Activated T-helper 9 cell treated with anti-CD3 and anti-CD28 coated beads, Interleukin-2, amount 50 U/mL, for 16 hours (primary cell): ENCODE measurements around the gene SLC39A11.
"Not testable (repeated sequence)": the region's sequence is repeated elsewhere in the genome, so short reads cannot be mapped to it uniquely, and the experiment has no call there.

Source experiments
- DNase-seq: peaks from one replicate; pipeline ENCODE4 v3.0.0-alpha.2; 2020; ENCODE audit warnings: low read depth

The SLC39A11 gene, protein sequence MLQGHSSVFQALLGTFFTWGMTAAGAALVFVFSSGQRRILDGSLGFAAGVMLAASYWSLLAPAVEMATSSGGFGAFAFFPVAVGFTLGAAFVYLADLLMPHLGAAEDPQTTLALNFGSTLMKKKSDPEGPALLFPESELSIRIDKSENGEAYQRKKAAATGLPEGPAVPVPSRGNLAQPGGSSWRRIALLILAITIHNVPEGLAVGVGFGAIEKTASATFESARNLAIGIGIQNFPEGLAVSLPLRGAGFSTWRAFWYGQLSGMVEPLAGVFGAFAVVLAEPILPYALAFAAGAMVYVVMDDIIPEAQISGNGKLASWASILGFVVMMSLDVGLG

DNA sequence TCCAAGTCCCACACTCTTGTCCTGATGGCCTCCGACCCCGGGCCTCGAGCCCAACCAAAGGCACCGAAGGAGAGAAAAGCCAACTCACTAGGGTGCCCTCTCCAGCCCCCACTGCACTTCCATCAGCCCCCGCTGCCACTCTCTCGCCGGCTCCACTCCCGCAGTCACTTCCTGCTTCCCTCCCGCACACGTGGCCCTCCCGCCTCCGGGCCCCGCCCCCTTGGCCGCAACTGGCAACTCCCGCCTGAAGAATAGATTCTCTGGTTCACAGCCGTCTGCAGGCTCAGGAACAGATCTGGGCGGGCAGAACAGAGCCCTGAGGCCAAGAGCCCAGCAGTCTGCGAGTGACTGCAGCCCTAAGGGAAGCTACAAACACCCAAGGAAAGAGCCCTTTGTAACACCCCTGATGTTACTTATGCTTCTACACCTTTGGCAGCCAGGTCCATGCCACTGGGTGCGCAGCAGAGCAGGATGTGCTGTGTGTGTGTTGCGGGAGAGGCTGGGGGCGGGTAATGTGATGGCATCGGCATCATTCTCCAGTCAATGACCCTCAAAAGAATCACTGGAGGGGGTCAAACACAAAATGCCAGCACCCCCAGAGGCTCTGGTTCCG lies at the start of gene SLC39A11:
SLC39A11 (minus strand) TSS at position 166 of the 613 bp plus-strand sequence. CDS start 3,924 bp downstream, outside the sequence.
- DNase-seq: peak; percentile 85

DNA sequence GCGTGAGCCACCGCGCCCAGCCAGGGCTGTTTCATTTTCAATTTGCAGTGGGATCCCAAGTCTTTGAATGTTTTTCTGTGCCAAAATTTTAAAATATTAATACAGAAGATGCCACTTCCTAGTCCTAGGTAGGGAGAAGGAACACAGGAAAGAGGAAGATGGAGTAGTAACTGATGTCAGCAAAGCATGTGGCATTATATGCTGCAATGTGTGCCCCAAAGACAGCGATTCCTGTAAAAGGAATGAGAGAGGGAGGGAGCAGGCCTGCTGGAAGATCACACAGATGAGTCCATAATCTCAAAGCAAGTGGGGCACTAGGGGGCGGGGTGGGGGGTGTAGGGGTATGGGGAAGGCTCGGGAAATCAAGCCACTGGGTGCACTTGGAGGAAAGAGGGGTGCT lies 48.9 kb upstream of the SLC39A11 start:
- DNase-seq: no peak

DNA sequence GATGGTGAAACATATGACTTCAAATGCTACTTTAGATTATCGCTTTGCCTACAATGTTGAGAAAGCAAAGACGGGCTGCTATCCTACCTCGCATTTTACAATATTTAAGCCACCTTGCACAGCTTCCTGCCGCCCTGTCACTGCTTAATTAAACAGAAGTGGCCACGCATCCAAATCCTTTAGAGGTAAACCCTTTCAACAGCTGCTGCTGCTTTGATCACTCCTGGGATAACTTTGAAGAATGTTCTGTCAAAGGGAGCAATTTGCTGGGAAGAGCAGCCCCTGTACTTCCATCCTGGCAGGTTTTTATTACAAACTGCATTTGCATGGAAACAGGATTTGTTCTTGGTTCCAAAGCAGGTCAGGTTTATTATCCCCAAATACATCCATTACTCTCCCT lies 48.1 kb upstream of the SLC39A11 start:
- DNase-seq: no peak

DNA sequence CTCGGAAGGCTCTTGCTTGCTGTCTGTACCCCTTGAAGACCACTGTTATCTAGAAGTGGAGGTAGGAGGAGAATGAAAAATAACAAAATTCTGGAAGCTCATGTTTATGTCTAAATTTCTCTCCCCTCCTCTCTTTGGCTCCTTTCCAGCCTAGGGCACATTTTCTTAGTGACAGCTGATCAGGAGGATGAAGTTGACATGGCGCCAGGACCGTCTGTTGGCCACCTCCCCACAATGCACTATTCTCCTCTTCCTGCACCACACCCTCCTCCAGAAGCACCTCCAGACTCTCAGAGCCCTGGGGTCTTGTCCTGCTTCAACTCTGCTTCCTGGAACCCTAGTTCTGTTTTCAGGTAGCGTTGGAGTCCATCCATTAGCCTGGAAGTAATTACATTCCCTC lies 46.8 kb upstream of the SLC39A11 start:
- DNase-seq: no peak

DNA sequence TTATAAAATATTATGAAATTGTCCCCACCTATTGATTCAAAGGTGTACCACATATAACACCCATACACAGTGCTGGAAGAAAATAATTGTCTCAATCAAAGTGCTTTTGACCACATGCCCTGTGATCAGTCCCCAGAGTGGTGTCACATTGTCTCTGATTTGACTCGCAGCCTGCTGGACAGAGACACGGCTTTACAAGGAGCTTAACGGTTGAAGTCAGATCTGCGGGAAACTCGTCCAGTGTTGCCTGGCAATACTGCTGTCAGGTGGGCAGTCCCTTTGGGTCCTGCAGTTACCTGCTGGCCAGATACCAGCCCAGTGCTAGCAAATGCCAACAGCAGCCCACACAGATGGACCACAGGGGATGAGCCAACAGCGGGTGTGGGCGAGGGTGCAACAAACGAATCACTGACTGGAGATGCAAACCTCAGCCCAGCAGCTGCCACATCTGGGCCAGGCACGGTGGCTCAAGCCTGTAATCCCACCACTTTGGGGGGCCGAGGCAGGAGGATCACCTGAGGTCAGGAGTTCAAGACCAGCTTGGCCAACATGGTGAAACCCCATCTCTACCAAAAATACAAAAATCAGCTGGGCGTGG lies 46.2 kb upstream of the SLC39A11 start:
- DNase-seq: no peak

DNA sequence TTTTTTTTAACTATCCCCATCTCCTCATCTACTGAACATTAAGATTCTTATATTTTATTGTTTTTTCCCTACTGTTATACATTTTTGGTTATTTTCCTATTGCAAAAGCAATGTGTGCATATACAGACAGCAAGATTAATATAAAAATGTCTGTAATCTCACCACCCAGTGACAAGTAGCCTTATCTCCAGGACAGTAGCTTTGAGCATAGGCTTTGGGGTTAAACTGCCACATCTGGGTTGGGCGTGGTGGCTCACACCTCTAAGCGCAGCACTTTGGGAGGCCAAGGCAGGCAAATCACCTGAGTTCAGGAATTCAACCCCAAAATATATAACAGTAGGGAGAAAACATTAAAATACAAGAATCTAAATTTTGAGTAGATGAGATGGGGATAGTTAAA lies 44.9 kb upstream of the SLC39A11 start:
- no peak for DNase-seq

DNA sequence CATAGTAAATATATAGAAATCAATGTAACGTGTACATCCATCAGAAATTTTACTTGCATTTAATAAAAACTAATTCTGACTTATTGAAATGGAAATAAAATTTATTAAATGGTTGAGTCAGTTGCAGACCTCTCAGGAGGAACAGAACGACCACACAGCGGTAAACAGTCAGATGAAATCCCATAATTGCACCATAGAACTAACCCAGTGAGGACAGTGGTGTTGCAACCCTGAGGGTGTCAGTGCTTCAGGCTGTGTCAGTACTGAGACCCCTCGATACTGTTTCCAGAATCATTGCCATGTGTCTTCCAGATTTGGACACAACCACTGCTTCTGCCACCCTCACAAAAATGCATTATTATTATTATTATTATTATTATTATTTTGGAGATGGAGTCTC lies 43.3 kb upstream of the SLC39A11 start:
- DNase-seq: no peak

DNA sequence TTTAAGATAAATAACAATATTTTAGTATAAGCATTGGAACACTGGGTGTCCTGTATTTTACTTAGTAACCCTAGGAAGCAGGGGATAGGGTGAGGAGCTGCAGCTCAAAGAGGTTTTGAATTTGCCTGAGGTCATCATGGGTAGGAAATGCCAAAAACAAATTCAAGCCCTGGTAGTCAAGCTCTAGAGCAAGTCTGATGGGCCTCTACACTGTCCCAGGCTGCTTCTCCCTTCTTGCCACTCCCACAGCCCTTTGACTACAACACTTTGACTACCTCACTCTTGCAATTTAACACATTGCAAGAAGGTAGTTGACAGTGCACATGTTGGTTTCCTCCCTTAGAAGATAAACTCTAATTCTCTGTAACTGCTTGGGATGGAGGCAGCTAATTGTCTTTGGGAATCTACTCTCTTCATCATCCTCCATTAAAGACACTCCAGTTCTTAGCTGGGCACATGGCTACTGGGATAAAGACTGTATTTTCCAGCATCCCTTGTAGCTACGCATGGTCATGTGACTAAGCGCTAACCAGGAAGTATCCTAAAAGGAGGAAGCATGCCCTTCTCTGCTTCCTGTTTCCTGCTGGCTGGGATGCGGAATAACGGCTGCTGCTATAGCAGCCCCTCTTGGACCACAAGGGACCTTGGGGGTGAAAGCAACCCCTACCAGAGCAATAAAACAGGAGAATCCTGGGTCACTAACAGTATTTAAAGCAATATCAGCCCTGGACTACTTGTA lies 41.6 kb upstream of the SLC39A11 start:
- DNase-seq: no peak

DNA sequence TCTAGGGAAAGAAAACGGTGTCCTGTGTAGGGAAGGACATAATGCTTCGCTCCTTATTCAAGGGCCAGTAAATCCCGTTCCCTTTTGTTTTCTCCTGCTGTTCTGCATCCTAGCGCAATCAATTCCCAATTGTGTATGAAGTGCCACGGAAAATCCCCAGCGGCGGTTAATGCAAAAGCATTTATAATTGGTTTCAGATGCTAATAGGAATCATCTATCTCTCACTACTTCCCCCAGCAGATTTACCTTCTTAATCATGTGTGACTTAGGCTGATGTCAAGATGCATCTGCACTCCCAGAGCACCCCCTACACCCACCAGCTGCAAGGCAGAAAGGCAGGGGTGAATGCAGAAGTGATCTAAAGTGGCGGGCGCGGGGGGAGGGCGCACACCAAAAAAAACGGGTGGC lies 39.6 kb upstream of the SLC39A11 start:
- DNase-seq: no peak

DNA sequence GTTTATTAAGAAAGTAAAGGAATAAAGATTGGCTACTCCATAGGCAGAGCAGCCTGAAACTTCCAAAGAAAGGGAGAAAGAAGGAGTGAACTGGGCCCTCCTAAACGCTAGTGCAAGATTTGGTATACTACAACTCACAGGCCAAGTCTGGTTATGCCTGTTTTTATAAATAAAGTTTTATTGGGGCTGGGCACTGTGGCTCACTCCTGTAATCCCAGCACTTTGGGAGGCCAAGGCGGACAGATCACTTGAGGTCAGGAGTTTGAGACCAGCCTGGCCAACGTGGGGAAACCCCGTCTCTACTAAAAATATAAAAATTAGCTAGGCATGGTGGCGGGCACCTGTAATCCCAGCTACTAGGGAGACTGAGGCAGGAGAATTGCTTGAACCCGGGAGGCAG lies 39.0 kb upstream of the SLC39A11 start:
- not testable (repeated sequence) for DNase-seq

DNA sequence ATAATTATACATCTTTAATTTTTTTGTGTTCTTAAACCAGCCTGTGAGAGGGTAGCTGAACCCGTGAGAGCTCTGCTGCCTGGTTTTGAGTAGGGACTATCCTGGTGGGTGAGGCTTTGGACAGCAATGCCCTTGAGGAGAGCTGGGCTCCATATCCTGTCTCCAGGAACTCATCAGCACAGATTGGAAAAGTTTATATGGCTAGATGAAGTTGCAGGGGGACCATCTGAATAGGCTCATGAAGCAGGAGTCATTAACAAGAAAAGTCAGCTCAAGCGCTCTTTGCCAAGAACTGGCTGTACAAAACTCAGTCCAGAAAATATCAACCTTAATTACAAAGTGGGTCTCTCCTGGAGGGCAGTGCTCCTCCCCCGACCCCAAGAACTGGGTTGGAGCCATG lies 38.5 kb upstream of the SLC39A11 start:
- no peak for DNase-seq

DNA sequence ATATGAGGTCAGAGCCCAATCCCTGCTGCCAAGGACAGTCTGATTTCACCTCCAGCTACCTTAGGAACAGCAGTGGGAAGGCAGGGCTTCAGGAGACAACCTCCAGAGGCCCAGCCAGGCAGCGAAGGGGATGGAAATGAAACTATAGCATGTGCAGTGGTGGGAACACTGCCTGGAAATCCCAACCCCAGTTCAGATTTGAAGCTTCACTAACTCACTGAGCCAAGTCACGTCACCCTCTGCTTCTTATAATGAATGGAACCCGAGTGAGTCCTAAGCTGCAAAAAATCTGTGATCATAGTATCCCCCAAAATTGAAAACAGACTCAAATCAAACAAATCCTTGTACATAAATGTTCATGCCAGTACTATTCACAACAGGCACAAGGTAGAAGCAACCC lies 36.0 kb upstream of the SLC39A11 start:
- DNase-seq: no peak

DNA sequence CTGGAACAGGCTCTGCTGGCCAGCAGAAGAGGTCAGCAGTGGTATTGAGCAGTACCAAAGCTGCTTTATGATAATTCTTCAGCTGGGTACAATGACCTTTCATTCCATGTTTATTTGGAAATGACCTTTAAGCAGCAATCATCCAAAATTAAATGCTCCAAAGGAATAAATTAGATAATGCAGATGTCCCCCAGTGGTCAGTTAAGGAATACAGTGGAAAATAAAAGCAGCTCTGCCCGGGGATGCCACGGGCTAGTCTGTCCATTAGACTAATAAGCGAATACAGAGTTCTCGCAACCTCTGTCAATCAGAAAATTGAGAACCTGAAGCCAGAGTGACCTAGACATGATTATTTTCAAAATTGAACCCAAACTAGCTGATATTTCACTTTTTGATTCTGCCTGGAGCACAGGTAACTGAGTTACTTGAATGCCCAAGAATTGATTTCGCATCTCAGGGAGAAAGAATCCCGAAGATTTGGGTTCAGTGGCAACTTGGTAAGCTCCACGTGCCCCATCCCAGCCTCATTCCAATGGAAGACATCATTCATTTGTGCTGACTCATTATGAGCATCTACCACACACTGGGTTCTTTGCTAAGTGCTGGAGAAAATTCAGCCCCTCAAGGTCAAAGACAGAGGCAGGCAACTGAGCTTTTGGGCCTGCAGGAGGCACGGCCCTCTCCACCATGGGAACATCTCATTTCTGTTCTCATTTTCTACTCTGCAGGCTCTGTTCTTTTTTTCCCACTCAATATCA lies 34.4 kb upstream of the SLC39A11 start:
- DNase-seq: no peak

DNA sequence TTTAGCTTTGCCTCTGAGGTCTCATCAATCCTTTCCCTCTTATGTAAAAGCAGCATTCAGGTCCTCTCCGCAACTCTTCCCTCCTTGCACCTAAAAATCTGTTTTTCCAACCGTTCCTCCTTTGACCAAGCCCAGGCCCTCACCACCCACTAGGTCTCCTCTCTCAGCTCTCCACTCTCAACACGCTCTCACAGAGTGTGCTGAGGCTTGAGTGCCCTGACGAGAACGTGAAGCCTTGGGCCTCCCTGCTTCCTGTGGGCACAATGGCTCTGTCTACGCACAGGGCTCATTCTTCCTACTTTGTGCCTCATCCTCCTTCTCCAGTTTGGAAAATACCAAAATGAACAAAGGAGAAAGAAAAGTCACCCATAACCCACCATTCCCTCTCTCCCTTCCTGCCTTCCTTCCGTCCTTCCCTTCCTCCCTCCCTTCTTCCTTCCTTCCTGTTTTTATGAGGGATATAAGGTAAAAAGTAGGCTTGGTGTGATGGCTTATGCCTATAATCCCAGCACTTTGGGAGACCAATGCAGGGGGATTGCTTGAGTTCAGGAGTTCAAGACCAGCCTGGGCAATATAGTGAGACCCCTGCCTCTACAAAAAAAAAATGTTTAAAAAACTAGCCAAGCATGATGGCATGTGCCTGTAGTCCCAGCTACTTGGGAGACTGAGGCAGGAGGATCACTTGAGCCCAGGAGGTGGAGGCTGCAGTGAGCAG lies 31.3 kb upstream of the SLC39A11 start:
- no peak for DNase-seq

DNA sequence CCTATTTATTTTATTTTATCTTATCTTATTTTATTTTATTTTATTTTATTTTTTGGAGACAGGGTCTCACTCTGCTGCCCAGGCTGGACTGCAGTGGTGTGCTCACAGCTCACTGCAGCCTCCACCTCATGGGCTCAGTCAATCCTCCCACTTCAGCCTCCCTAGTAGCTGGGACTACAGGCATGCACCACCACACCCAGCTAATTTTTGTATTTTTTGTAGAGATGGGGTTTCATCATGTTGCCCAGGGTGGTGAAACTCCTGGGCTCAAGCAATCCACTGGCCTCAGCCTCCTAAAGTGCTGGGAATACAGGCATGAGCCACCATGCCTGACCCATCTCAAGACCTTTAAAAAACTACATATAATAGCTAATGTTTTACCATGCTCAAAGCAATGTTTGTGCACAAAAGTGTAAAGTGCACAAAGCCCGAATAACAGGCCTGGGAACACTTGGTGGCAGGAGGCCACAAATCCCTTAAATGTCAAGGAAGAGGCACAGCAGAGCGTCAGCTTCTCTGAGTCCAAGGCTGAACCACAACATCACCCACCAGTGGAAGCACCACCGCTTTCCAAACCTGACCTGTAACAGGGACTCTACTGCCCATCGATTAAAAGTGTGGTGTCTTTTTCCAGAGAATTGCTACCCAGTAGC lies 30.6 kb upstream of the SLC39A11 start:
- no peak for DNase-seq

DNA sequence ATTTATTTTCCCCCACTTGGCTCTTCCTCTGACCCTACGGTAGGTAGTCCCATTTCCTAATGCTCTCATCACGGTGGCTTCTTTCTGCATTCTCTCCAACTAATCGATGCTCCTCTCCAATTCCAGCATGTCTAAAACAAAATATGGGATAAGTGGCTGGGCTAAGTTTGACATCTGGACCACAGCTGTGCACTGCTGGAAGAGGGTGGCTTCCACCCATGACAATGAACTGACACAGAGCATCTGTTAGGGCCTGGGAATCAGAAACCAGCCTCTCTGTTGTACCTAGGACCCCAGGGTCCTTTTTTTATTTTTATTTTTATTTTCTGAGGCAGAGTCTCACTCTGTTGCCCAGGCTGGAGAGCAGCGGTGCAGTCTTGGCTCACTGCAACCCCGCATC lies 29.0 kb upstream of the SLC39A11 start:
- no peak for DNase-seq

DNA sequence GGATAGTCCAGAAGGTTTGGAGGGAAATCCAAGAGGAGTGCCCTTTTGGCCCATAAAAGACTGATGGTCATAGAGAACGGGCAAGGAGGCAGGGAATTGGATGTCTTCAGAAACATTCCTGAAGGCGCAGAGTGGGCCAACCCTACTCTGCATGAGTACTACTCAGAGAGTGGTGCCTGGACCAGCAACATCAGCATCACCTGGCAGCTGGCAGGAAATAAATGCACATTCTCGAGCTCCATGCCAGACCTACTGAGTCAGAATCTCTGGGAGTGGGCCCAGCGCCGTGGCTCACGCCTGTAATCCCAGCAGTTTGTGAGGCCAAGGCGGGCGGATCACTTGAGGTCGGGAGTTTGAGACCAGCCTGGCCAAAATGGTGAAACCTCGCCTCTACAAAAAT lies 27.1 kb upstream of the SLC39A11 start:
- DNase-seq: no peak

DNA sequence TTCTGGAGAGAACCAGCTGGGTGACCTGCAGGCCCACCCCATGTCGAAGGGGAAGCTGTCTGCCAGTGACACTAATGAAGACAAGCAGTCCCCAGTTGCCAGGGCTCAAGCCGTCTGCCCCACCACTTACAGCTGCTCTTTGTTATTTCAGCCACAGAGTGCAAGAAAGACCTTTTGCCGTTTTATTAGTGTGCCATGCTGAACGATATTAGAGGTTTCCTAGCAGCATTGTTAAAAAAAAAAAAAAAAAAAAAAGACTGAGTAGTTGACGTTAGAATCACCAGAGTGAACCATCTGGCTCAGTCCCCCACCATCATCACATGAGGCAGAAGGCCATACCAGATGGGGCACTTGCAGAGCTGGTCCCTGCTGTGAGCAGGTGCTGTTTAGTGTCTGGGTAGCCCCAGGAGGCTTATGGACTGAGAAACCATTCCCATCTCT lies 26.5 kb upstream of the SLC39A11 start:
- DNase-seq: no peak

DNA sequence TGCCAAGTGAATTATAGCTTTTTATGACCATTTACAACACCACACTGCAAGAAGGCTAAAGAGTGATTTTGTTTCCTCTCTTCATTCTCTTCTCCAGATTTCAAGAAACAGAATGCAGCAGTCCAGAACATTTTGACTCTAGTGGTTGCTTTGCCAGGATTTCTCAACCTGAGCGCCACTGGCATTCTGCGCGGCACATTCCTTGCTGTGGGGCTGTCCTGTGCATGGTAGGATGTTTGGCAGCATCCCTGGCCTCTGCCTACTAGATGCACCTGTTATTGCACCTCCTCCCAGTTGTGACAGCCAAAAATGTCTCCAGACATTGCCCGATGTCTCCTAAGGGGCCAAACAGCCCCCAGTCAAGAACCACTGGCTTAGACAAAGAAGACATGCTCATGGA lies 25.7 kb upstream of the SLC39A11 start:
- no peak for DNase-seq

DNA sequence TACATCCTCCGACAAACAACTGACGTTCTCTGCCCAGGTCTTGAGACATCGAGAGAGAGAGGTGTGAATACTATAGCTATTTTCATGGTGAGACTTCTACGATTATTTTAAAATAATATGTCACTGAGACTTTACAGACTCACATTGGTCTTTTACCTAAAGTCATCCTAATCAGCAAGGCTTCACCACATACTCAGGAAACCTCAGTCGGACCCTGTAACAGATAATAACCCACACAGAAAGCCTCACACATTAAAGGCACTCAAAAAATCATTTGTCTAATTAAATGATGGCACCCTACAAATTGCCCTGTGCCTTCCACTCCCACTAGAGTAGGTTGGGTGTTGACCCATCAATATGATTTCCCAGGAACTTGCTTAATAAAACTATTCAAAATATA lies 19.8 kb upstream of the SLC39A11 start:
- DNase-seq: no peak

DNA sequence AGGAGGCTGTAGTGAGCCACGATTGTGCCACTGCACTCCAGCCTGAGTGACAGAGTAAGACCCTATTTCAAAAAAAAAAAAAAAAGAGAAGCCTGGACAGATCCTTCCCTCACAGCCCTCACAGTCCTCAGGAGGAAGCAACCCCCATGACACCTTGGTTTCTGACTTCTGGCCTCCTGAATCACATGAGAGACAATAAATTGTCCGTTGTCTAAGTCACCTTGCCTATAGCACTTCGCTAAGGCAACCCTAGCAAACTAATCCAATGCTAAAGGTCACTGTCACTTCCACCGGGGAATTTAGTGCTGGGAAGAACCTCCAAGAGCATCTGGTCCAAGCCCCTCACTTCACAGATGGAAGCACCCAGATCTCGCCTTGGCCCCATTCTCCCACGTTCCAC lies 18.9 kb upstream of the SLC39A11 start:
- DNase-seq: no peak
